ENCODE measurements around the gene DNASE1L1.
A peak's percentile ranks its signal among the peaks of the same experiment; 100 is the strongest.

DNASE1L1 gene

DNA sequence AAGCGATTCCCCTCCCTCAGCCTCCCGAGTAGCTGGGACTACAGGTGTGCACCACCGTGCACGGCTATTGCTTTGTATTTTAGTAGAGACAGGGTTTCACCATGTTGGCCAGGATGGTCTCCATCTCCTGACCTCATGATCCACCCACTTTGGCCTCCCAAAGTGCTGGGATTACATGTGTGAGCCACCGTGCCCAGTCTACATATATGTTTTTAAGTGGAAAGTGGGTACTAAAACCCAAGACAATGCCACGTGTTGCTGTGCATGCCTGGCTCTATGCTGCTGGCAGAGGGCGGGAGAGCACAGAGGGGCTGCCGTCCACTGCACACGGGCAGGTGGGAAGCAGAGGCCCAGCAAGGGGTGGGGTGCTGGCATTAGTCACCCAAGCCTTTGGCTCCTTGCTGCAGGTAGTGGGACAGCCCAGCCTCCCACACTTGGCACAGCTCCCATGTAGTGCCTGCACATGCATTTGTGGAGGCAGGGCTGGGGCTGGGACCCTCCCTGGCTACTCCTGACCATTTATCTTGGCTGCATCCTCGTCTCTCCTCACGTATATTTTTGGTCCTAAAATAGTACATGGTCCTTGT lies 26.5 kb downstream of the DNASE1L1 start:
- DNase-seq (ENCODE audit: low read depth), result no peak

- DNase-seq (ENCODE audit: low read depth), result no peak
Measured at GRCh38 chrX:154381271-154381670, 27.8 kb downstream of the DNASE1L1 start.

DNA sequence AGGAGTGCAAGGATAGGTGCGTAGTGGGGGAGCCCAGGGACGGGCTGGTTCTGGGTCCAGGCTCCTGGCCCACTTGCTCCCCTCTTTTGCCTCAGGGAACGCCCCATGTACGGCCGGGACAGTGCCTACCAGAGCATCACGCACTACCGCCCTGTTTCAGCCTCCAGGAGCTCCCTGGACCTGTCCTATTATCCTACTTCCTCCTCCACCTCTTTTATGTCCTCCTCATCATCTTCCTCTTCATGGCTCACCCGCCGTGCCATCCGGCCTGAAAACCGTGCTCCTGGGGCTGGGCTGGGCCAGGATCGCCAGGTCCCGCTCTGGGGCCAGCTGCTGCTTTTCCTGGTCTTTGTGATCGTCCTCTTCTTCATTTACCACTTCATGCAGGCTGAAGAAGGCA lies 28.3 kb downstream of the DNASE1L1 start:
- no peak for DNase-seq (ENCODE audit: low read depth)

- no peak for DNase-seq (ENCODE audit: low read depth)
Measured at GRCh38 chrX:154380153-154380552, 28.9 kb downstream of the DNASE1L1 start.

GRCh38 chrX:154379569-154379951 lies 29.5 kb downstream of the DNASE1L1 start:
- no peak for DNase-seq (ENCODE audit: low read depth)

GRCh38 chrX:154378799-154379568 lies 30.1 kb downstream of the DNASE1L1 start, which contains the start of gene EMD:
Gene EMD, plus strand, starts transcription at chrX:154379295. Its CDS starts 190 bp downstream, at chrX:154379485.
- DNase-seq (ENCODE audit: low read depth), result no peak

- DNase-seq (ENCODE audit: low read depth), result no peak
Measured at GRCh38 chrX:154378059-154378798, 30.8 kb downstream of the DNASE1L1 start.

- no peak for DNase-seq (ENCODE audit: low read depth)
Measured at GRCh38 chrX:154376774-154377173, 32.3 kb downstream of the DNASE1L1 start.

- no peak for DNase-seq (ENCODE audit: low read depth)
Measured at GRCh38 chrX:154375156-154375504, 33.9 kb downstream of the DNASE1L1 start.

GRCh38 chrX:154374313-154375155 lies 34.5 kb downstream of the DNASE1L1 start, which contains the start of gene FLNA:
Gene FLNA, minus strand, starts transcription at chrX:154374634. Its CDS starts 3,389 bp downstream, at chrX:154371245.
- DNase-seq (ENCODE audit: low read depth), result no peak

GRCh38 chrX:154373340-154374306 lies 35.4 kb downstream of the DNASE1L1 start:
- DNase-seq (ENCODE audit: low read depth), result peak; percentile 68

GRCh38 chrX:154372612-154373022 lies 36.4 kb downstream of the DNASE1L1 start:
- DNase-seq (ENCODE audit: low read depth), result peak; percentile 56

- DNase-seq (ENCODE audit: low read depth), result no peak
Measured at GRCh38 chrX:154371789-154372300, 37.2 kb downstream of the DNASE1L1 start.

DNA sequence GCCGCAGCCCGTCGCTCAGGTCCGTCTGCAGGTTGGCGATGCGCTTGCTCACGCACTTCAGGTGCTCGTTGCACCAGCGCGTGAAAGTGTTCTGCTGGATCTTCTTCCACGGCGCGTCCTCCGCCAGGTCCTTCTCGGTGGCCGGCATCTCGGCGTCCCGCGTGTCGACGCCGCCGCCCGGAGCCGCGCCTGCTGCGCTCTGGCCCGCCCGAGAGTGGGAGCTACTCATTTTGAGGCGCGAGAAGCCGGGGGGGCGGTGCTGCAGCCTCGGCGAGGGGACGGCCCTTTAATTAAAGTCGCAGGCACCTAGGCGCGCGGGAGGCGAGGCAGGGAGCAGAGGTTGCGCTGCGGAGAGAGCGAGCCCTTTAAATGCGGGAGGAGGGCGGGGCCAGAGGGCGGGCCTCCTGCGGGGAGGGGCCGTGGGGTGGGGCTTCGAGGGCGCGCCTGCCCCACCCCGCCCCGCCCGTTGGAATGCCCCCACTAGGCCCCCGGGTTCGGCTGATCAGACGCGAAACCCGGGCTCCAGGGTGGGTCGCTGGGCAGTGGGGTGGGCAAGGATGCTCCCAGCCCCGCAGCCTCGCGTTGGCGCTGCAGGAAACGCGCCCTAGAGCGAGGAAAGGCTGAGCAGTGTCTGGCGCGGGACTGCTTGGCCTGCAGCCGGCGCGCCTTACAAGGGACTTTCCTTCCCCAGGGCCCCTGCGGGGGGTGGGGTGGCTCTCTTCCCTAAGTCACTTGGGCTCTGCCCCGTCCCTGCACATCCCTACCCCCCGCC lies 37.9 kb downstream of the DNASE1L1 start:
- DNase-seq (ENCODE audit: low read depth), result peak; percentile 71

DNA sequence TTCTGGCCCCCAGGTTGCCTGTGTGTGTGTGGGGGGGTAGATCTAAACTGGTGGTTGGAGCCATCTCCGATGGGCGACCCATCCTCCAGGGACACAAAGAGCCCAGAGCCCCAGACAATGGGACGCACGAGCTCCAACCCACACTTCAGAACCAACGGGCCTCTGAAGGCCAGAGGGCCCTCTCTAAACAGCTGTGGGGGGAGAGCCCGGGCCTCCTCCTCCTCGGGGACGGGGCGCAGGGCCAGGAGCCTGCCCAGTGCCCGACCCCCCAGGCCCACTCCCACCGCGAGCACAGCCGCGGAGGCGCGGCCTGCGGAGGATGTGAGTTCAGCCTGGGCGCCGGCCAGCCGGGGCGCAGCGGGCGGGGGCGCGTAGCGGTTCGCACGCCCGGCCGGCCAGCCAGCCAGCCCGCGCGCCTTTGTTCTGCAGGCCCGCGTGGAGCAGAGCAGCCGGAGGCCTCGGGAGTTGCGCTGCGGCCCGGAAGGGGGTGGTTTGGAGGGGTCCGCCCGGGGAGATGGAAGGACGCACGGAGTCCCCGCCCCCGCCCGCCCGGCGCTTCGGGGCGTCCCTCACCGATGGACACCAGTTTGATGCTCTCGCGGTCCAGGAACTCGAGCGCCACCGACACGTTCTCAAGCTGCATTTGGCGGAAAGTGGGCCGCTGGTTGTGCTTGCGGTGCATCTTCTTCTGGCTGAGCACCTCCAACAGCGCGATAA lies 38.6 kb downstream of the DNASE1L1 start:
- no peak for DNase-seq (ENCODE audit: low read depth)

DNA sequence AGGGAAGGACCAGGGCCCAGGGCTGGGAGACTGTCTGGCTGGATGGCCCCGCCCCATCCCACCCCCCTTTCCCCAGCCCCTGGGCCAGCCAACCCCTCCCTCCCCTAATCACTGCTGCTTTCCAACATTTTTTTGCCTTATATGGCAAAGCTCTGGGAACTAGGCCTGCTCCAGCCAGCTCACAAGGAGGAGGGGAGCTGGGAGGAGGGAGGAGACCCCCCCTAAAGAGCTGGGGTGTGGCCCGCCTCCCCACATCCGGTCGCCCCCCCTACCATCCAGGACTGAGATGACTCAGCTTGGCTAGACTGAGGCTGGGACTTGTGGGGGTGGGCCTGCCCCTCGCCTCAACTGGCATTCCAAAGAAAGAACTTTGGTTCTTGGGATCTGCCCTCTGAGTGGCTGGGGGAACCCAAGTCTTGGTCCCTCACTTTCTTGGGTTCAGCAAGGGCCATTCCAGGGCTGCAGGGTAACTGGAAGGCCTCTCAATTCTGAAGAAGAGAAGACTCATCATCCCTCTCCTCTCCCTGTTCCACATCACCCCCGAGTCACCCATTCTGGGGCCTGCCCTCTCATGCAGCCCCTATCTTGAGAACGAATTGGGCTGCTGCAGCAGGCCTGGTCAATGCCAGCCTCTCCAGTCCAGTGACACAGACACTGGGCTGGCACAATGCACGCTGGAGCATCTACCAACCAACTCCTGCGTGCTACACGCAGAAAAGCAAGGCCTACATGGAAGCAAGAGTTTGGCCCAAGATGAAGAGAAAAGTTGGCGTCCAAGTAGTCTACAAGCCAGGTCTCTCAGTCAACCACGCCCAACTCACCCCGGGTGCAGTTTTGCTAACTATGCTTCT lies 39.4 kb downstream of the DNASE1L1 start:
- peak; percentile 74 for DNase-seq (ENCODE audit: low read depth)

GRCh38 chrX:154368630-154369448 lies 40.2 kb downstream of the DNASE1L1 start:
- DNase-seq (ENCODE audit: low read depth), result peak; percentile 81

Data from HS-27A (cell line).